Endodermal cell (in vitro differentiated cells): ENCODE data around the gene KASH5. TPM values are rescaled to one million over a fixed set of nuclear protein-coding genes. Genes with fewer than 3 reads are reported as not detected.

Experiments
- DNase-seq: peaks from one replicate; pipeline ENCODE4 v3.0.0-alpha.2; 2017
- H3K27ac ChIP-seq: 2 replicates; pipeline ENCODE4 v1.5.1; 2013; ENCODE audit warnings: mild to moderate bottlenecking, low read depth, low read length, moderate library complexity
- H3K27me3 ChIP-seq: 2 replicates; pipeline ENCODE4 v1.6.1; 2013; ENCODE audit warnings: mild to moderate bottlenecking, low read length, moderate library complexity; ENCODE audit not compliant: insufficient read depth, control insufficient read depth, poor library complexity, severe bottlenecking
- H3K36me3 ChIP-seq: 2 replicates; pipeline ENCODE4 v1.7.0; 2013; ENCODE audit warnings: mild to moderate bottlenecking, low read length, moderate library complexity; ENCODE audit not compliant: control insufficient read depth, insufficient read depth
- H3K4me1 ChIP-seq: one replicate; pipeline ENCODE4 v1.7.0; 2013; ENCODE audit warnings: low read length; ENCODE audit not compliant: control insufficient read depth, insufficient read depth
- H3K4me3 ChIP-seq: 2 replicates; pipeline ENCODE4 v1.5.1; 2013; ENCODE audit warnings: mild to moderate bottlenecking, low read length, moderate library complexity
- H3K9ac ChIP-seq: 2 replicates; pipeline ENCODE4 v1.6.1; 2013; ENCODE audit warnings: mild to moderate bottlenecking, low read length, moderate library complexity; ENCODE audit not compliant: poor library complexity, severe bottlenecking; ENCODE audit errors: extremely low read depth
- H3K9me3 ChIP-seq: 2 replicates; pipeline ENCODE4 v1.6.1; 2013; ENCODE audit warnings: mild to moderate bottlenecking, low read length, moderate library complexity; ENCODE audit not compliant: control insufficient read depth
- H3K27ac Mint-ChIP-seq: 2 replicates; pipeline ENCODE4 v1.8.0; 2020; ENCODE audit warnings: mixed read lengths
- H3K27me3 Mint-ChIP-seq: 2 replicates; pipeline ENCODE4 v1.8.0; 2021; ENCODE audit warnings: mild to moderate bottlenecking, mixed read lengths; ENCODE audit not compliant: insufficient read depth
- H3K36me3 Mint-ChIP-seq: 2 replicates; pipeline ENCODE4 v1.8.0; 2020; ENCODE audit warnings: low read depth, mixed read lengths
- H3K4me1 Mint-ChIP-seq: 2 replicates; pipeline ENCODE4 v1.8.0; 2020; ENCODE audit warnings: mixed read lengths
- H3K4me3 Mint-ChIP-seq: 2 replicates; pipeline ENCODE4 v1.8.0; 2020; ENCODE audit warnings: mild to moderate bottlenecking, moderate library complexity, mixed read lengths
- H3K9me3 Mint-ChIP-seq: 2 replicates; pipeline ENCODE4 v1.8.0; 2020; ENCODE audit warnings: mild to moderate bottlenecking, mixed read lengths
- CTCF ChIP-seq: fragments of 200-600 bp; sonication (generic); conservative IDR thresholded peaks from 2 replicates; pipeline ENCODE4 v1.5.0; 2021; ENCODE audit warnings: antibody characterized with exemption, mild to moderate bottlenecking
- WGBS, 2 experiments: methylation state at CpG; one replicate each; pipeline versions ENCODE4 v1.1.5 to v1.1.7; 2013; ENCODE audit warnings: missing lambda C conversion rate in 2 of 2, mixed read lengths in 1 of 2; ENCODE audit not compliant: insufficient coverage in 1 of 2, insufficient read length in 1 of 2; 5-methylcytosine and 5-hydroxymethylcytosine counted together
- total RNA-seq, 2 donors: library from RNA; stranded (reverse); fragmentation: NEBNext Ultra II Directional in 1 of 2; extraction: Animal tissue kit (Norgen Biotek cat#: 25700) in 1 of 2; gene quantifications; 2 replicates in 1 of 2; 3 replicates in 1 of 2; pipeline ENCODE4 v1.2.1, GENCODE V29; 2021

The KASH5 gene
- total RNA-seq, 2 donors from 2014 or later, result 0.13 TPM; not detected in 1

- TF ChIP-seq CTCF, result no peak
- H3K27ac Mint-ChIP-seq, result no peak overlapping the region
- H3K4me3 Mint-ChIP-seq, result no peak overlapping the region
- no peaks in the 10 kb centered on the region for H3K9me3 Mint-ChIP-seq
- Histone ChIP-seq H3K9me3 (no peaks in the 10 kb centered on the region), H3K9ac (no peak overlapping the region), H3K4me1 (no peaks in the 10 kb centered on the region), H3K27ac (no peak overlapping the region), H3K36me3 (peaks cover 69% of the 10 kb centered on the region), H3K4me3 (peak overlapping the region; percentile 49), H3K27me3 (no peaks in the 10 kb centered on the region)
- WGBS, 2 experiments, result 95 to 100% methylated on average over 3 to 9 of the region's 9 CpGs
- no peak for DNase-seq
- H3K4me1 Mint-ChIP-seq, result peaks cover 9% of the 10 kb centered on the region
- peaks cover 73% of the 10 kb centered on the region for H3K36me3 Mint-ChIP-seq
- H3K27me3 Mint-ChIP-seq, result no peaks in the 10 kb centered on the region
Measured at GRCh38 chr19:49357186-49357585, 30.9 kb upstream of the KASH5 start.

GRCh38 chr19:49359851-49360820 lies 27.9 kb upstream of the KASH5 start:
- Mint-ChIP-seq H3K9me3 (no peaks in the 10 kb centered on the region), H3K36me3 (peaks cover 44% of the 10 kb centered on the region), H3K4me3 (no peak overlapping the region), H3K27ac (no peak overlapping the region), H3K4me1 (peaks cover 9% of the 10 kb centered on the region), H3K27me3 (peaks cover 3% of the 10 kb centered on the region)
- no peak for TF ChIP-seq CTCF
- H3K9ac ChIP-seq, result peak overlapping the region; percentile 100
- 88 to 95% methylated on average over 6 to 17 of the region's 17 CpGs for WGBS, 2 experiments
- DNase-seq, result peak; percentile 26
- H3K27me3 ChIP-seq, result no peaks in the 10 kb centered on the region
- peak overlapping the region; percentile 100 for H3K27ac ChIP-seq
- H3K4me3 ChIP-seq, result peak overlapping the region; percentile 95
- no peaks in the 10 kb centered on the region for H3K9me3 ChIP-seq
- H3K4me1 ChIP-seq, result no peaks in the 10 kb centered on the region
- H3K36me3 ChIP-seq, result peaks cover 45% of the 10 kb centered on the region

GRCh38 chr19:49361438-49362047 lies 26.5 kb upstream of the KASH5 start:
- Histone ChIP-seq H3K27me3 (no peaks in the 10 kb centered on the region), H3K36me3 (peaks cover 31% of the 10 kb centered on the region), H3K9ac (peak overlapping the region; percentile 100), H3K4me1 (no peaks in the 10 kb centered on the region), H3K27ac (peak overlapping the region; percentile 100), H3K9me3 (no peaks in the 10 kb centered on the region), H3K4me3 (peak overlapping the region; percentile 95)
- WGBS, 2 experiments, result 0 to 2% methylated on average over 10 to 27 of the region's 27 CpGs
- no peaks in the 10 kb centered on the region for H3K9me3 Mint-ChIP-seq
- H3K4me3 Mint-ChIP-seq, result no peak overlapping the region
- H3K27ac Mint-ChIP-seq, result no peak overlapping the region
- DNase-seq, result peak; percentile 90
- peaks cover 9% of the 10 kb centered on the region for H3K4me1 Mint-ChIP-seq
- H3K27me3 Mint-ChIP-seq, result peaks cover 3% of the 10 kb centered on the region
- peaks cover 31% of the 10 kb centered on the region for H3K36me3 Mint-ChIP-seq
- no peak for TF ChIP-seq CTCF
